Breast epithelium (tissue), 3 donors: ENCODE results near the gene TAS2R39.

Experiments used
- CTCF ChIP-seq, 3 donors: fragments of 450-650 bp; IDR thresholded peaks; one replicate each; pipeline ENCODE4 v1.5.1; 2016 to 2017; ENCODE audit warnings: antibody characterized with exemption in 3 of 3, mild to moderate bottlenecking in 3 of 3, moderate library complexity in 3 of 3
- POLR2A ChIP-seq: fragments of 450-650 bp; IDR thresholded peaks from one replicate; pipeline ENCODE4 v1.6.1; 2016; ENCODE audit warnings: antibody characterized with exemption, mild to moderate bottlenecking, moderate library complexity
- POLR2AphosphoS5 ChIP-seq, 3 donors: sonication (generic); formaldehyde crosslinking; IDR thresholded peaks; one replicate each; pipeline ENCODE4 v1.6.1; 2017; ENCODE audit warnings: antibody characterized with exemption in 3 of 3

- TF ChIP-seq CTCF (IDR thresholded peaks at IDR 0.05) = no peak
- TF ChIP-seq POLR2AphosphoS5 (IDR thresholded peaks at IDR 0.05) = no peak
- TF ChIP-seq POLR2A = no peak
These were observed 18.9 kb downstream of the TAS2R39 start for GRCh38 chr7:143202161-143202560.
